Occipital lobe (tissue), 2 donors: ENCODE data around the gene PTPN4. TPM values are rescaled to one million over a fixed set of nuclear protein-coding genes. Genes with fewer than 3 reads are reported as not detected.

Experiments used
- DNase-seq: peaks from one replicate; lab custom pipeline; 2025; lab: John Stamatoyannopoulos, UW
- total RNA-seq: library from RNA; depleted of rRNA; stranded (reverse); fragments of >200 nt; gene quantifications from one replicate; pipeline ENCODE4 v1.2.3, GENCODE V29; 2014

Gene PTPN4
- total RNA-seq, 1 donor from 2014 or later: 191 TPM

DNA sequence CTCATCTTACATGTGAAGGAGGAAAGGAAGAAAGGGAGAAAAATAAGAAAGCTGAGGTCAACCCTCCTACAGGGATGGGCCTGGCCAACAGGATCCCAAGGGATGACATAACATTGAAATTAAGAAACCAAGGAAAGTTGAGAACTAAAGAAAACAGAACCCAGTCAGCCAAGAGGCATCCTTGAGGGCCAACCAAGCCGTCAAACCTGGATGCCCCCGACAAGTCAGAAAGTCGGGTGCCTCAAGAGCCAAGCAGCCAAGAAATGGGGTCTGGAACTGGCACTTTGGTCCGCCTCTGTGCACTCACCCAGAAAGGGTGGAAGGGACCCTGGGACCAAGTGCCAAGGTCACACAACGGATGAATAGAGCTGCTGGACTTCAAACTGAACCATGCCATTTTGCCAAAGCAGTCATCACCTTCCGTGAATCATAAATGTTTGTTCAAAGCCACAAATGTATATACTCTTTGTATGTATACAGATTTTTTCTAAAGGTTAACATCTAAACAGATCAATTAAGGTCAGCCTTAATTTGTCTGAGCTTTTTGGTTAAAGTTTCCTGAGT, 27.0 kb upstream of the PTPN4 start:
- DNase-seq: no peak

- DNase-seq: no peak
Measured at GRCh38 chr2:119734047-119734446, 25.7 kb upstream of the PTPN4 start.

DNA sequence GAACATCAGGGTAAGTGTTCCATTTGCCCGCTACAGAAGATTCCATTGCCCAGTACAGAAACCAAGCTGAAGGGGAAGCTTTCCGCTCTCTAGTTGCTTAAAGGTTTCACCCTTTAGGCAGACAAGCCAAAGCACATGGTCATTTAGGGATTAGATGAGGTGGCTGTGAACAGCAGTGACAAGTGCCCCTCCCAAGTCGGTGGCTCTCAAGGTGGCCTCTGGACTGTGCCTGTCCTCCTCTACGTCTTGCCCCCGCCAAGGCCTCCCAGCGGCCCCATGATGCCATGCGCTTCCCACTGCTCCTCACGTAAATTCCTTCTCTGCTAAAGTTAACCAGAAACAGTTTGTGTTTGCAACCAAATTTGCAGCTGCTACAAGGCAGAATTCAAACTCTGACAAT, 24.2 kb upstream of the PTPN4 start:
- no peak for DNase-seq

- DNase-seq: no peak
Measured at GRCh38 chr2:119736021-119736420, 23.7 kb upstream of the PTPN4 start.

GRCh38 chr2:119739580-119740255, 20.0 kb upstream of the PTPN4 start:
- no peak for DNase-seq

DNA sequence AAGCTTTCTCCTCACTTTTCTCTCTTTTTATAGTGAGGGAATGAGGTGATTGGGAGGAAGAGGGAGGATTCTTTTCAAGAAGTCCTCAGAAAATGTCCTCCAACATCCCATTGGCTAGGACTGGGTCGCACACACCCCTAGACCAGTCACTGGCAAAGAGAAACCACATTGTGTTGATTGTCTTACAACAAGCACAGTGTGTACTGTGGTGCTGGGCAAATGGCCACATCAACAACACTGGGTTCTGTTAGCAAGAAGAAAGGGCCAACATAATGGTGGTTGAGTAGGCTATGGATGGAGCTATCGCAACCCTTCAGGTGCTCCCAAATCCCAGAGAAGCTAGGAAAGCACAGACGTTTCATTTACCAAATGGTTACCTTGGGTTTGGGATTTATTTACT, 18.7 kb upstream of the PTPN4 start:
- no peak for DNase-seq

GRCh38 chr2:119741868-119742267, 17.9 kb upstream of the PTPN4 start:
- no peak for DNase-seq

DNA sequence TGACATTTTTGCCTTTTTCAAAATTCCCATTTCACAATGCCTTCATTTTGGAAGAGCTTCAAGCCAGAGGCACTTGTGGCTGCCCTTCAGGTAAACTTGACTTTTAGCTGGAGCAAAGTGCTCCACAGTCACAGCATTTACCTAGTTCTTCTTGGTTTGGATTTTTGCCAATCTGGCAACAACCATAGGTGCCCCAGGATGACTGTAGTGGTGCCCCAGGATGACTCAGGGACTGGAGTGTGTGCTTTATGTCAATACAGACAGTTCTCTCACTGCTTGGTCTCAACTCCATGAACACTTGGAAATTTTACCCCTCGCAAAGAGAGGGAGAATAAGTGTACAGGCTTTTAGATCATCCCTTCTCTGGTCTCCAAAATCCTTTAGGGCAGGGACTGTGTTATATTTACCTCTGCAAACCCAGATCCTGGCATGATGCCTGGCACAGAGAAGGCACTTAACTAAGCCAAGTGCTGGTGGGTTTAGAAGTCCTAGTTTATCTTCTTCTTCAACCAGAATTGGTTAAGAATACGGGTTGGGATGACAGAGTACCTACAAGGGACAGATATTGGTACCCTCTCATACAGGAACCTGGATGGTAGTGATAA, 15.3 kb upstream of the PTPN4 start:
- DNase-seq: no peak

DNA sequence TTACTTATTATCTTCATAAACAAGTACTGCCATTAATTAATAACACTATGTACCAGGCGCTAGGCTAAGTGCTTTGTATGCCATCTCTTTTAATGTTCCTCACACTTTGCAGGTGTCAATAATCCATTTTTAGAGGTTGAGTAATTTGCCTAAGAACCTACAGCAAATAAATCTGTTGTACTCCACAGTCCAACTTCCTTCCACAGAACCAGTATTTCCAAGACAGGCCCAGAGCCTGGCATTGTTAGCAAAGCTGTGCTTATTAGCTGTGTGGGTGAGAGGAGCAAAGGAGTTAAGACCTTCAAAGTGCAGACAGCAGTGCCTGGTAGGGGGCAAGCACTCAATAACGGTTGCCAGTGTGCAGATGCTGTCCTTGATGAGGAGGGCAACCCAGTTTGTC, 14.2 kb upstream of the PTPN4 start:
- no peak for DNase-seq

- no peak for DNase-seq
Measured at GRCh38 chr2:119746836-119747686, 12.7 kb upstream of the PTPN4 start.

DNA sequence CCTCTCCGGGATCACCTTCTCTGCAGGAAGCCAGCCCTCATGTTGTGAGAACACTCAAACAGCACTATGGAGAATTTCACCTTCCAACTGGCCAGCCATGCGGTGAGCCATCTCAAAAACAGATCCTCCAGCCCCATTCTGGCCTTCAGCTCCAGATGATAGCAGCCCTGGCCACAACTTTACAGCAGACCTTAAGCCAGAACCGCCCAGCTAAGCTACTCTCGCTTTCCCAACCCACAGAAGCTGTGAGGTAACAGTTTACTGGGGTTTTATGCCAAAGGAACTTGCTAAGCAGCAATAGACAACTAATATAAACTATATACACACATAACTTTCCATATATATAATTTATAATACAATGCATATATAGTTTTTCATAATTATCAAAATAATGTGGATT, 11.6 kb upstream of the PTPN4 start:
- no peak for DNase-seq

DNA sequence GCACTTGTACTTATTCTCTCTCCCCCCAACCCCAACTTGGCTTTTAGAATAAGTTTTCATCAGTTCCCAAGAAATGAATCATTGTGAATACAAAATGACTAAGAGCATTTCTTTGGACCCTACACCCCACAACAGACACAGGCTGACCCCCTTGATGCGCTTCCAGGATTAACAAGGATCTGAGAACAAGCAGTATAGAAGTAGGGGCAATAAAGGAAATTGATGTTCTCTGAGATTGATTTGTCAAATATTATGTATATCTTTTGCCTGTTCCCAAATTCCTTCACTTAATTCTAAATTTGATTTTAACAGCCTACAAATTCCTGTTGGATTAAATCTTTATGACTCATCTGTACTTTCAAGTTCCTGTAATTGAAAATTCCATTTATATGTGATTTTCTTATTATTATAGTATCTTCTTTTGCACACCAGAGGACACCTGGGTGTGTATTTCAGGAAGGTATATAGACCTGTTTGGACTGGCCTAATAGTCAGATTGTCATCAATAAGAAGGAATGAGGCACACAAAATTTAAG, 10.2 kb upstream of the PTPN4 start:
- DNase-seq: no peak

DNA sequence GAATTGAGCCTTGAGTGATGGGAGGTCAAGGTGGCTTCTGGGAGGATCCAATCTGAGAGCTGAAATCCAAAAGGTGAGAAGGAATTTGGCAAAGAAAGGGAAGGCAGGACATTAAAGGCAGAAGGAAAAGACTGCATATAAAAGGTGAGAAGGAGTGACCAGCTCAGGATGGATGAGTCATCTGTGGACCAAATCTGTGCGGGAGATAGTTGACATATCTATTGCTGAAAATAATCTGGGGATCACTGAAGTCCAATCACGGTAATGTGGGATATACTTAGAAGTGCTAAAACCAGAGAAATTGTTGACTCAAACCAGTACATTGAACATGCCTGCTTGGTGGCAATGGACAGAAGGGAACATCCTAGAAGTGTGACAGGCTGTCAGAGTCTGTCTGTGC, 8.0 kb upstream of the PTPN4 start:
- no peak for DNase-seq

DNA sequence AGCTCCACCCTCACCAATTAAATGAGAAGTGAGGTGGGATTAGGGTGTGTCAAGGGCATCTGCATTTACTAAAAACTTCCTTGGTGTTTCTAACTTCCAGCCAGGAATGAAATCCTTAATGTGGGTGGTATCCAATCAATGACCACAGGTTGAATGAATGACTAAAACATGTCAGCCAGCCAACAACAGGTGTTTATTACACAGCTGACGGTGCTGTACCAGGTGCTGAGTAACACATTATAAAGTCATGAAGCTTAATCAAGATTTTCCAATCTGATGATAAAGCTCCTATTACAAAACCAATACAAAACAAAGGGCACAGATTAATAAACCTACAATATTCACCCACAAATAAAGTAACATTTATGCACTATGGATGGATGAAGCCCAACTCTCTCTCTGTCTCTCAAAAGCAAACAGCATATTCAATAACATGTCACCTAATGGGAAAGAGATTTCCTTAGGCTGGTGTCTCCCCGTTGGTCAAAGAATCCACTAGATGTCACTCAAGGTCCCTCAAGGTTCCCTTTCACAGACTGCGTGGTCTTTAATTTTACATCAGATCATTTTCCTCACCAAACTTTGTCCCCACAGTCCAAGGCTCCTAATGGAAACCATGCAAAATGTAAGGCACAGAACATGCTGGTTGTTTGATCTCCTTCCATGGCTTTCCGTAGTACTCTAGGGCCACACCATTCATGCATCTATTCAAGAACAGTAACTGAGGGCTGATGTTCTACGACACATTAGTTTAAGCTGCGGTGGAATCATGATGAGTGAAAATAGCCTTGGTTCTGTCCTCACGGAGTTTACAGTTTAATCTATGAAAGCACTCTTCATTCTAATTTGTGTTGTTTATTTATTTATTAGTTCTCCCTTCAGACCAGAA, 6.4 kb upstream of the PTPN4 start:
- DNase-seq: no peak

DNA sequence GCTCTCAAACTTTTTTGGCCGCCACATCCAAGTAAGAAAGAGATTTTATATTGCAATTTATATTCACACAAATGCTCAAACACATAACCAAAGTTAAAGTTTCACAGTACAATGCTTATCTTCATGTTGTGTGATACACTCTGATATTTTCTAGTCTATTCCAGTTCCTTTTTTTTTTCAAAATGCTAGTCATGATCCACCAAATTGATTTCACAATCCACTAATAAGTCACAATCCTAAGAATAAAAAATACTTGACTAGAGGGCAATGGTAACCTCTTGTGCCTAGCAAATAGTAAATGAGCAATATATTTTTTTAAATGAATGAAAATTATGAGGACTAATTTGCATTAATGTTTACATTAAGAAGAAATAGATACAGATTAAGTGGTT, 5.8 kb upstream of the PTPN4 start:
- DNase-seq: no peak

GRCh38 chr2:119755906-119756305, 3.8 kb upstream of the PTPN4 start:
- no peak for DNase-seq

- peak; percentile 37 for DNase-seq
Measured at GRCh38 chr2:119756837-119757236, 2.9 kb upstream of the PTPN4 start.

GRCh38 chr2:119758881-119759450, 756 bp upstream of the PTPN4 start:
- no peak for DNase-seq

GRCh38 chr2:119760237-119760955, 674 bp downstream of the PTPN4 start:
- no peak for DNase-seq

DNA sequence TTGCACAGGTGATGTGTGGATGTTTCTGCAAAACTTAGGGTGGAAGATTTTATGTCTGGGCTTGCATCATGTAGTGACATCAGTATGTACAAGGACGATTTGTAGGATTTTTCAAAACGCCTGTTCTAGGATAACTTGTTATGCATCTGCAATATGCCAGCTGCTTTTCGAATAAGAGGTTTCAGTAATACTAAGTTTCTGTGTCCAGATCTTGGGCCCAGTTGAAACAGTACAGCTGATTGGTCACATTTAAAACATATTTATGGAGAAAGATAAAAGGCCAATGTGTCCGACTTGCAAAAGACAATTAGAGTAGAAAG, 1.2 kb downstream of the PTPN4 start:
- no peak for DNase-seq
